HG02943 (cell line): ENCODE measurements around the gene TEX14.
"Not testable (repeated sequence)": the region's sequence is repeated elsewhere in the genome, so short reads cannot be mapped to it uniquely, and the experiment has no call there.

Experiments
- ATAC-seq: cut with Tn5 transposase; IDR thresholded peaks from one replicate; pipeline ENCODE4 v1.9.1; 2021; ENCODE audit warnings: mild to moderate bottlenecking, low read depth, moderate library complexity; ENCODE audit not compliant: unreplicated experiment

Gene TEX14

DNA sequence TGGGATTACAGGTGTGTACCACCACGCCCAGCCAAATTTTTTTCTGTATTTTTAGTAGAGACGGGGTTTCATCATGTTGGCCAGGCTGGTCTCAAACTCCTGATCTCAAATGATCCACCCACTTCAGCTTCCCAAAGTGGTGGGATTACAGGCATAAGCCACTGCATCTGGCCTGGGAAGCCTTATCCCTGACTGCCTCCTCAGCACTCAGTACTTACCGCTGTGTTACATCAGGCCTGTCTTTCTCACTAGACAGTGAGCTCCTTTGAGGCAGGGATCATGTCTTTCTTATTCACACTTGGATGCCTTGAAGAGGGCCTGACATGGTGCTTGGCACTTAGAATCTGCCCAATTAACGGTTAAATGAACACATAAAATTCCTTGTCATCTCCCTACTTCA is 121.1 kb downstream of the TEX14 start:
- ATAC-seq = no peak

DNA sequence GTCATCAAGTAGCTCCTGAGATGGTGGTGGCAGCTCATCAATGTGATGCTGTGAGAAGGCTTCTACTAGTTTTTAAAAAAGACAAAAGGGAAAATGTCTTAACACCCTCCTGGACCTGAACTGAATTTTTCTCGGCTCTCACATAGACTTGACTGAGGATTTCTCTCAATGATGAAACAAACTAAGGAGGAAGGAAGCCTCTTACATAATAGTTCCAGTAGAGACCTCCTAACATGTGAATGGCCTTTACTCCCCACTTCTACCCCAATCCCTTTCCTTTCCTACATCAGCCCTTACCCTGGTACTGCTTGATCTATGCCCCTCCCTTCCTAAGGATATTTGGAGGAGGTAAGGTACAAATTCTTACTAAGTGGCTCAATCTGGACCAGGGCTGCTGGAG is 122.6 kb downstream of the TEX14 start:
- no peak for ATAC-seq

DNA sequence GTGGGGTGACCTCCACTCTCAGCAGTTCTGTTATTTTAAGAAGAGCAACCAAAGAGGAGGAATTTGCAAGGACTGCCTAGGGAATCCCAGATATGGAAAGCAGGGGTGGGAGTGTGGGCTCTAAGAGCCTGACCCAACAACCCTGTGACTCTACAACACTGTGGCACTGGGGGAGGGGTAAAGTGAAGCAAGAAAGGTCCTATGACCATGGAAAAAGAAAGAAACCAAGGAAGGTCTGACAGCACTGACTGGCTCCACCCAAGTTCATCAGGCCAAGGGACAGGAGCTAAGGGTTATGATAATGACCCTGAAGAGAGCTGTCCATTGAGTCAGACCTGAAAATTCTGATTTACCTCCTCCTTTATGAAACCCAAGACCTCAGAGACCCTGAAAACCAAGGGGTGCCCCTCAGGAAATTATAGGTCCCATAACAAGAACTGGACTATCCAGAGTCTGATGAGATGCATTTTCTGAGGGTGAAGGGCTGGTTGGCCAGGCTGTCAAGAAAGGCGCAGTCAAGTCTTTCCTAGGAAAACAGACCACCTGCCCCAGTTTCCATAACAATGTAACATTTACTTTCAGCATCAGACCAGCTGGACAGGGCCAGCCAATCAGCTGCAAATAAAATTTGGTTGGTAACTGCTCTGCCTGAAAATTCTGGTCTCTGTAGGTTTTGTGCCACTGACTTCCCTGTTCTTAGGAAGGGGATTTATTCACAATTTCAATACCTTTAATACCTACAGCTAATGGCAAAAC is 123.6 kb downstream of the TEX14 start:
- ATAC-seq = no peak

DNA sequence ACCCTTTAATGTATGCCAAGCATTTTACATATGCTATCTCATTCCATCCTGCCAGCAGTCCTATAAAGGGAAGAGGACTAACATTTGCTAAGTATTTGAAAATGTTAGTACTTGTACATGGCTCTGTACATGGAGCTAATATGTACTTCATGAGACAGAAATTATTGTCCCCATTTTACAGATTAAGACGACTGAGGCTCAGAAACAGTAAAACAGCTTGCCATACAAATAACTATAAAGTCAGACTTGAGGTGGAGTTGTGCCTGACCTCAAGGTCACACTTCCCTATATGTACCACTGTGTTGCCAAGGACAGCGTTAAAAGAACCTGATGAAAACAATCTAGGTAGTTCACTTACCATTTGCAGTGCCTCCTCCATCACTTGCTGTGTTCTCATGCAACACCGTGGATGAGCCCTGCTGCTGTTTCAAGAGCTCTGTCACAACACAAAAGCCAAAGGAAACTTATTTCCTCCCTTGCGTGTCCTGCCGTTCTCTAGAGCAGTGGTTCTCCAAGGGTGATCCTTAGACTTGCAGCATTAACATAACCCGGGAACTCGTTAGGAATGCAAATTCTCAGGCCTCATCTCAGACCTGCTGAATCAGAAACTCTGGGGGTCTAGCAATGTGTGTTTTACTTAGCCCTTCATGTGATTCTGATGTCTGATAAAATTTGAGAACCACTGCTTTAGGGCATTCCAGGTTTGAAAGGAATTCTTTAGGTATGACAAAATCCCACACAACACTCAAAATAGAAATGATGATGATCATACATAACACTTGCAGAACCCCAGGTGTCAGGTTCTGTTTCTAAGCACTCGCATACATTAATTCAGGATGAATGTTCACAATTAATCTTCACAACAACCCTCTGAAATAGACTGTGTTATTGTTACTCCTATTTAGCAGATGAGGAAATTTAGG is 126.2 kb downstream of the TEX14 start:
- ATAC-seq = no peak

DNA sequence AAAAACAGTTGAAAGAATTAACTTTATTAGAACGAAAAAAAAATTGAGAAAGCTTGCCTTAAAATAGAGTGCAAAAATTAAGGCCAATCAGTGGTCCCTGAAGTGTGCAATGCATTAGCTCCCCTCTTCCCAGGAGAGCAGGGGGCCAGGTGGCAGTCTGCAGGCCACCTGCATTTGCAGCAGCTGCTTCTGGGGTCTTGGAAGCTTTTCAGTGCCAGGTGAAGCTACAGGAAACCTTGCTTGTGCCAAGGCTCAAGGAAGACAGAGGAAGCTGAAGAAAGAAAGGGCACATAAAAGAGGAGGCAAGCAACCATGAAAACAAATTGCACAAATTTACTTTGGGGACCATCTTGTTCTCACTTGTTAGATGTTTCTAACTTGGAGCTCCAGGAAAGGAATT is 126.9 kb downstream of the TEX14 start:
- no peak for ATAC-seq

DNA sequence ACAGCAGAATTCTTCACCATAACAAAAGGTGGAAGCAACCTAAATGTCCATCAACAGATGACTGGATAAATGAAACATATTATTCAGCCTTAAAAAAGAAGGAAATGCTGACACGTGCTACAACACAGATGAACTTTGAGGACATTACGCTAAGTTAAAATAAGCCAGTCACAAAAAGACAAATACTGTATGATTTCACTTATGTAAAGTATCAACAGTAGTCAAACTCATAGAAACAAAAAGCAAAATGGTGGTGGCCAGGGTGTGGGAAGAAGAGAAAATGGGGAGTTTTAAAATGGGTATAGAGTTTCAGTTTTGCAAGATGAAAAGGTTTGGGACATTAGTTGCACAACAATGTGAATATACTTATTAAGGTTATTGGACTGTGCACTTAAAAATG is 127.6 kb downstream of the TEX14 start:
- no peak for ATAC-seq

DNA sequence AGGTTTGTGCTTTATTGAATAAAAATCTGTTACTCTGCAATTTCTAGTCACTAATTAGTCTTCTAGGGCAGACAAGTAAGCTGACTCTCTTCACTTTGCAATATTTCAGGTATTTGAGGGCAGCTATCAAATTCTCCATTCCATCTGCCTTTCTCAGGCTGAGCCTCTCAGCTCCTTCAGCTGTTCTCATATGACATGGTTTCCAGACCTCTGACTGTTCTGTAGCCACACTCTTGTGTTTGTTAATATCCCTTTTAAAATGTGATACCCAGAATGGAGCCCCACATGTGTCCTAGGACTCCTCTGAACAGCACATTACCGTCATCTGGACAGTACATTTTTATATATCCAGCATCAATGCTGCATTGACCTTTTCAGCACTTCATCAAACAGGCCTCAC is 131.3 kb downstream of the TEX14 start:
- ATAC-seq = no peak

DNA sequence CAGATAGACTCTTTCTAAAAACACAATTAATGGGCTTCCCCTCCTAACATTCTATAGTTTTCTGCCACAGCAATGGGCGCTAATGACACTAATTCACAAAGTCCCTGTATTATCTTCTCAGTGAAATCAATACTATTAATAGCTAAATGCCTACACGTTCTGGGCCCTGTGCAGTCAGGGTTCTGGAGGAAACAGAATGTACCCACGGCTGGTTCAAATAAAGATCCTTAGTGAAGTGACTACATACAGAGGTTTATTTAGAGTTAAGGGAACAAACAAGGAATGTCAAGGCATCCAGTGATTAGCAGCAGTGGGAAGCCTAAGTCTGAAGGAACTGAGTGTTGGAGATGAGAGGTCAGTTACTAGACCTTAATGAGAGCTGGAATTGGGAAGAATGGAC is 133.9 kb downstream of the TEX14 start:
- no peak for ATAC-seq

DNA sequence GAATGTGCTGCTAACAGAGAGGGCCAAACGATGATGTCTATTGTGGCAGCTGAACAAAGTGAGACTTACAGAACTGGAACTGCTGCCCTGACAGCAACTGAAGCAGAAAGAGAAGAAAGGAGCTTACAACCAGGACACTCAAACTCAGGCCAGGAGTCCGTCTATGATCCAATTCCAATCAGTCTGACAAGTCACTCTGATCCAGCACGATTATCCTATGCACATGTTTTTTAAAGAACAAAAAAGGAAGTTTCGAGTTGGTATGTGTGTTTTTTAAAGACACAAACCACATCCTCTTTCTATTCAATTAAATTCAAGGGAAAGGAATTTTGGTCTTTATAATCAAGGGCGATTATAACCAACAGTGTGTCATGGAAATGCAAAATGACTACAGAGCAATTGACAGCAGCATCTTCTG is 135.0 kb downstream of the TEX14 start:
- ATAC-seq = no peak

DNA sequence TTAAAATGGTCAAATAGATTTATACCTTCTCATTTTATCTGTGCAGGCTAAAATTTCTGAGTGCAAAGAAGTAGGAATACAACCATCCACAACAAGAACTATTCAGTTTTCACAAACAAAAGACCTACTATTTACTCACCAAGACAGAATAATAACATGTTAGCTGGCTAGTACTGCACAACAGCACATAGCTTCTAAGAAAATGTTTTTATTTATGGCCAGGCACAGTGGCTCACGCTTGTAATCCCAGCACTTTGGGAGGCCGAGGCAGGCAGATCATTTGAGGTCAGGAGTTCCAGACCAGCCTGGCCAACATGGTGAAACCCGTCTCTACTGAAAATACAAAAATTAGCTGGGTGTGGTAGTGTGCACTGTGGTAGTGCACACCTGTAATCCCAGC is 136.7 kb downstream of the TEX14 start:
- ATAC-seq = not testable (repeated sequence)

DNA sequence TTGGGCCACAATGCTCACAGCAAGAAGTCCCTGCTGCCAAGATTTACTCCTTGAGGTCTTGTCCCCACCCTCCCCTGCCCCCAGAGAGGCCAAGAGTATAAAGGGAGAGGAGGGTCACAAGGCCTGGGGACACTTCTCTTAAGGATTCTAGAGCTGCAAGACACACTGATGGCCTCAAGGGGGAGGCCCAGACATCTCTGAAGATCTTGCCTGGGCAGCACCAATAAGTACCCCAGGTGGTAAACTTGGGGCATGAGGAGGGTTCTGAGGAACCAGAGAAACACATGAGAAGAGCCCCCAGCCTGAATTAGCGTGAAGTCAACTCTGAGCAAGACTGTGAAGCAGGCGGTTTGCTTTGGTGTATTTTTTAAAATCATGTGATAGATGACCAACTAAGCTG is 150.6 kb downstream of the TEX14 start:
- no peak for ATAC-seq

DNA sequence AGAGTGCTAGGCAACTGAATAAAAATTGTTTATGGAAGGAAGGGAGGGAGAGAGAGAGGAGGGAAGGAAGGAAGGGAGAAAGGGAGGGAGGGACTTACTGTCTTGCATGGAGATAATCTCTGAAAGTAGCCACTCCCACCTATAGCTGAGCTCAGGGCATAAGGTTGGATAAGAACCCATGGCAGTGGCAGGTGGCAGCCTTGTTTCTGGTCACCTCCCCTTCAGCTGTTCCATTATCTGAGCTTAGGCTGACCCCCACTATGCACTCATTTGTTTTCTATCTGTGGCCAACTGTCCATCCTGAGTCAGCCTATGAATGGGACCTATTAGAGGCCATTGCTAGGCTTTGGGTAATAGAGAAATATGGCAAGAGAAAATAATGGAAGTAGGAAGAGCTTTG is 152.1 kb downstream of the TEX14 start:
- no peak for ATAC-seq

DNA sequence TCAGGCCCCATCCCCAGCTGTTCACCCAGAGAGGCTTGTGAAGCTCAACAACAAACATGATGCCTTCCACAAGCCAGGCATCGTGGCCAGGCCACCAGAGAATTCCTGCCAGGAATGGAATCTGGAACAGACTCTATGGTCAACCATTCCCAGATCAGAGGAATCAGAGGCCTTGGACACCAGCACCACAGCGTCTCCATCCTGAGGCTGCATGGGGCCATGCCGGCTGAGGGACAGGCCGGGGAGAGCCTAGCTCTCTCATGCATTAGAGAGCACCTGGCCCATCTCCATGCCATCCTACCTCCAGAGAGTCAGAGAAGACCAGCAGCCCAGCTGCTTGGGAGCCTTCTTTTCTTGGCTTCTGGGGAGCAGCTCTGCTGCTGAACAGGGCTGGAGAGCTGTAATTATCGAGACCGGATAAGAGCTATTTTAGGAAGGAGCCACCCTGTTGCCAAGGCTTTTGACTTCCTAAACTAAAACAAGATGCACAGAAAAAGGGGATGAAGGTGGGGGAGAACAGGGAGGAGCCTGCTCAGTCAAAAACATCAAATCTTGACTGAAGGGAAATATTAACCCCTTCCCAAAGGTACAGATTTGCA is 152.9 kb downstream of the TEX14 start:
- no peak for ATAC-seq

DNA sequence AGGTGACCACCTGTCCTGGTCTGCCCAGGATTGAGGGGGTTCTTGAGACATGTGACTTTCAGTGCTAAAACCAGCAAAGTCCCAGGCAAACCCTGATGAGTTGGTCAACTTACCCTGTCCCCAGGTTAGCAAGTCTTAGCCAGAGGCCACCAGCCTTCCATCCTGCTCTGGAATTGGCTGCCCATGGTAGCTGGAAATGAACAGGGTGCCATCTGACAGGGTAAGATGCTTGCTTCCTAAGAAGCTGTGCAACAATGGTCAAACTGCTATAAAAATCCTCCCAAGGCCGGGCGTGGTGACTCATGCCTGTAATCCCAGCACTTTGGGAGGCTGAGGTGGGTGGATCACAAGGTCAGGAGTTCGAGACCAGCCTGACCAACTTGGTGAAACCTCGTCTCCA is 154.6 kb downstream of the TEX14 start:
- ATAC-seq = no peak

DNA sequence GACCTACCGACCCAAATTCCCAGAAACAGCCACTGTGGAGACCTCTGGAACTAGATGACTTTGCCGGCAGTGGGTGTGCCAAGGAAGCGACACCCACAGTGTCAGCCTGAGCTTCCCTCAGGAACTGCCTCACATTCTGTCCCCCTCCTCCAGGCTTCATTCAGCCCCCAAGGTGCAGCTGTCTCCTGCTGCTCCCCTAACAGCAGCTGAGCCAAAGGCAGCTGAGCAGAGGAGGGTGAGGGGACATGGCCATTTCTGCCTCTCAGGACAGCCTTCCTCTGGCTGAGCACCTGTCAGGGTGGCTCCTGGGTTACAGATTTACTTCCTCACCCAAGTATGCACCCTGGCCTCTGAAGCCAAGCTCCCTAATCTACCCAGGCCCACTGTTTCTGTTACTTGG is 155.3 kb downstream of the TEX14 start:
- no peak for ATAC-seq

DNA sequence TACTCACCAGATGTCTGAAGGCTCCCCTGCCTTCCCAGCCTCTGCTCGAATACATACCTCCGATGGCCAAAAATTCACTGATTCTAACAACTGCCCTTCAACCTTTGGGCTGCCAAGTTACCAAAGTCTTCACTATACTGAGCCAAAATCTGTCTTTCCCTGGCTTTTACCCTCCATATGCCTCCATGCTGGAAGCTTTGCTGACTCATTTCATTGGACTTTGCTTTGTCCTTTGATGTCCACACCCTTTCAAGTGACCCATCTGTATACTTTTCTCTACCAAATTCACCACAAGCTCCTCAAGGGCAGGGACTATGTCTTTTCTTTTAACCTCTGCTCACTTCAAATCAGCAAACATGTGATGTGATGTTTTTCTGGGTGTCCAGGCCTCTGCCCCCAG is 156.4 kb downstream of the TEX14 start:
- no peak for ATAC-seq

DNA sequence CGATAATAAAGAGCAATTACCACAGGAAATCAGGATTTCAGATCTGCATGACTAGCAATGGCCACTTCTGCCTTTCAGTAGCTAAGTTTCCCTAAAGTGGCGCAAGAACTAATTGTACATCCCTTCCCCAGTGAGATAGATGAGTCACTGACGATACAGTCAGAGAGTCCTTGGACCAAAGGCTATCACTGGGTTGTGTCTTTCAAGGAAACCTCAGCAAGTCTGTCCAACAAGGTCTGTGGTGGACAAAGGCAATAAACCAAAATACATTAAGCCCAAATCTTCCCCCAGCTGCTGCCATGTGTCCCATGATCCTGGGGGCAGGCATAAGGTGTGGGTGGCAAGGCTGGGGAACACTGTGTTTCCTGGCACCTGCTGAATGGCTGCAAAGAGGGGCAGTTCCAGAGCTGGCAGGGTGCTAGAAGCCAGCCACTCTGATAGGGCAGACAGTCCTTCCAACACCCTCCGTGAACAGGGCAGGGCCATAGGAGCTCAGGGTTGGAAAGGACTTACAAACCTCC is 156.9 kb downstream of the TEX14 start:
- no peak for ATAC-seq

DNA sequence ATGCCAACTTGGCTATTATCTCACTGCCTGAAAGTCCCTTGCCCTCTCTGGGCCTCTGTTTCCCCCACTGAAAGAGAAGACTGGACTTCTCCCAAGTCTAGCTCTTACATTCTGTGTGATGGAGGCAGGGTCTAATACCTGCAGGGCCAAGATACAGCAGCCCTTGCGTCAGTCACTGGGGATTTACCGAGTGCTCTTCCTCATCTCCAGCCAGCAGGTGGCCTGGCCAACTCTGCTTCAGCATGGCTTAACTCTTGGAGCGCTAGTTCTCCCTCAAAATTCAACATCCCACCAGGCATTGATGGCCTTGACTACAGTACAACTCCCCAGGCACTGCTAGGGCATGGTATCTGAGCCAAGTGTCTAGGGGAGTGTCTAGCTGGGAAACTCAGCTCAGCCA is 157.5 kb downstream of the TEX14 start:
- ATAC-seq = no peak

DNA sequence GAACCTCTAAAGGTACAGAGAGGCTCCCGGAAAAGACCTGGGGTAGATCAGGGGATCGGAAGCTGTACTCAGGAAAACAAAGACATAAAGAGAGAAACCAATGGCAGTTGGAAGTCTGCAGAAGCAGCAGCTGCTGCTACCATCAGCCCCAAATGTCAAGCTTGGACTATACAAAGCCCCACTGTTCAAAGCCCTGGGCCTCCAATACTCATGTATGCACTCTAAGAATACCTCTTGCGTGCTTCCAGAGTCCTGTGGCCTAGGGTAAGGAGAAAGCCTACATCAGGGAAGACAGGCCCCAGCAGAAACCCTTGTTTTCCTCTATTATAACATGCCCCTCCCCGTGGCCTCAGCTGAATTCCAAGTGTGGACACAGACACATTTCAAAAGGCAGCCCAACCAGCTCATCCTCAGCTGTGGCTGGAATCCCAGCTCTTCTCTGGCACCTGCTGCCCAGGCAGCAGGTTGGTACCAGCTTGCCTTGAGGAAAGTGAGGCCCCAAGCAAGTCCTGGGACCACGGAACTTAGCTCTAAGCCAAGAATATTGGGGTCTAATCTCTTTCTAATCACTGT is 158.1 kb downstream of the TEX14 start:
- ATAC-seq = no peak

DNA sequence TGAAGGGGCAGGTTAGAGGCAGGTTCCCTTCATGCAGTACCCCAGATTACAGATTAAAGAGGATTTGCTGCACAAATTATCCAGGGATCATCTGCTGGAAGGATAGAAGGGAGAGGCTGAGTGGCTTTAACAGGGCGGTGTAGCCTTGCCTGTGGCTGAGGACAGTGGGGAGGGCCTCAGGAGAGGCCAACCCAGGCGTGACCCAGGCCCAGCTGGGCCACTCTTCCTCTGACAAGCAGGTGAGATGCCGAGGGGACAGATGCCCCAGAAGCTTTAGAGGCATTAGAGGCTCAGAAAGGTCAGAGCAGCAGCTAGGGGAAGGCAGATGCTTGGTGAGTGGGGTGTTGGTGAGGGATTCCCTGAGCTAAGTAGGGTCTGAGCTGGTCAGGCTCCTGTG is 159.3 kb downstream of the TEX14 start:
- ATAC-seq = no peak
